ENCODE data around the gene PEF1.

The PEF1 gene

GRCh38 chr1:31653717-31654473, 9.2 kb upstream of the PEF1 start:
- DNase-seq, result no peak

GRCh38 chr1:31652891-31653499, 8.3 kb upstream of the PEF1 start:
- DNase-seq, result no peak

GRCh38 chr1:31651766-31652165, 7.1 kb upstream of the PEF1 start:
- no peak for DNase-seq

GRCh38 chr1:31651089-31651420, 6.4 kb upstream of the PEF1 start:
- no peak for DNase-seq

DNA sequence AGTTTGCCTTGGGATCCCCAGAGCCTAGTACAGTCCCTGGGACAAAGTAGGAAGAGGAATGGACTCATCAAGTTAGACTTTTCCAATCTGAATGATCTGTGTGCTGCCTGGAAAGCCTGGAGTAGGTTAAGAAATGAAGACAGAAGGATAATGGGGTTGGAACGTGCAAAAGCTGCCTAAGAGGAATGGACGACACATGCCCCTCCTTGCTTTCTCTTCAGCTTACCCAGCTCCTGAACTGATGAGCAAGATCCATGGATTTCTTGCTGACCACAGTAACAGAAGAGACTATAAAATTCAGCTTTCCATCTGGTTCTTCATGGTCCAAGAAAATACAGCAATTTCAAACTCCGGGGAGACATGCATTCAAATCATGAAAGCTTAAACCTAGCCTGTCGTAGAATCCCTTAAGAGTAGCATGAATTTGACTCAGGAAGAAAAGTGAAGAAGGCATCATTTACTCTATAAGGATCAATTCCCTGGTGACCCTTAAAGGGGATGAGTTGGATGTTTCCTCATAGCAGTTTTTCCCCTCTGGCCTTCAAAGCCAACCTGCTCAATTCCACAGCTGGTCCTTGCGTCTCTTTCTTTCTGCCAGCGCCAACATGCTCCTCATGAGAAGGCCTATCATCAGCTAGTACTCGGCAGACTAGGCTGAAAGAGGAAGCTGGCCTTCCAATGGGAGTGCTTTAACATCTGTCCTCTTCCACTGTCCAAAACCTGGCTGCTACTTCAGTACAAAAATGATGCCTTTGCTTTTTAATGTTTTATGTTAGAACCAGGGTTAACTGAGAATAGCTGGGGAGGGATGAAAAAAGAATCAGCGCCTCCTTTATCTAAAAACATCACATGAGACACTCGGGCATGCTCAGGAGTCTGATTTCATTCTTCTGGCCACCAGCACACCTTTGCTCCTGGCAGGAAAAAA, 5.7 kb upstream of the PEF1 start:
- no peak for DNase-seq

- no peak for DNase-seq
These were observed 4.1 kb upstream of the PEF1 start for GRCh38 chr1:31648641-31649357.

DNA sequence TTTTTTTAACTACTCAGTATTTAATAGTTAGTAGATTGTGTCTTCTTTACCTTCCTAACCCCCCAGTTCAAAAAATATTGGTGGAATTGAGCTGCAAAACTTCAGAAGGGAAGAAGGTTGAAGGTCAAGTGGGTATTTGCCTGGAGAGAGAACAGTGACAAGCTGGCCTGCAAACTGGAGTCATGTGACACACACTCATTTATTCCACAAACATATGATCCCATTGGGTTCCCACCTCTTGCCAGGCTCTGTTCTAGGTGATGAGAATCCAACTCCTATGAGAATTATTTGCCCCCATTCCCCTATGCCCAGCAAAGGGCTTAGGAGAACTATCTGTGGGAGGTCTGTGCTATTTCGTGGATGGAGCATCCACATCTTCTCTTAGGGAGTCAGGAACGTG, 3.5 kb upstream of the PEF1 start:
- DNase-seq, result no peak

- no peak for DNase-seq
These were observed 2.4 kb upstream of the PEF1 start for GRCh38 chr1:31647106-31647505.

DNA sequence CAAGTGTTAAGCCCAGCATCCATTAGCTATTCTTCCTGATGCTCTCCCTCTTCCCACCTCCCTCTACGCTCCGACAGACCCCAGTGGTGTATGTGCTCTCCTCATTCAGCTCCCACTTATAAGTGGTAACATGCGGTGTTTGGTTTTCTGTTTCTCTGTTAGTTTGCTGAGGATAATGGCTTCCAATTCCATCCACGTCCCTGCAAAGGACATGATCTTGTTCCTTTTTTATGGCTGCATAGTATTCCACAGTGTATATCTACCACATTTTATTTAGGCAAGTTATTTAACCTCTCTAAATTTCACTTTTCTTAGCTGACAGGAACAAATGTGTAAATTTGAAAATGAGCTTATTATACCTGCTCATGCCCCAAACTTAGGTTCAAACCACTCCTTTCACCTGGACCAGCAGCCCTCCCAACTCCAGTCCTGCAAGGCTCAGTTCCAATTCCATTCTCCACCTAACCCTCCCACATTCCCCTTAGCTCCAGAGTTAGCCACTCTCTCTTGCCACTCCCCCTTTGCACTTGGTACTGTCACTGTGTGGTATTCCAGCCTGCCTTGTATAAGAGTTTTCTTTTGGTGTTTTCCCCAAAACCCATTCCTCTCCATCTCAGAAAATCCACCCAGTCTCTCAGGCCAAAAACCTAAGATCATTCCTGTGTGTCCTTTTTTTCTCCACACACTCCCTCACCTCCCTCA, 1.7 kb upstream of the PEF1 start:
- no peak for DNase-seq

DNA sequence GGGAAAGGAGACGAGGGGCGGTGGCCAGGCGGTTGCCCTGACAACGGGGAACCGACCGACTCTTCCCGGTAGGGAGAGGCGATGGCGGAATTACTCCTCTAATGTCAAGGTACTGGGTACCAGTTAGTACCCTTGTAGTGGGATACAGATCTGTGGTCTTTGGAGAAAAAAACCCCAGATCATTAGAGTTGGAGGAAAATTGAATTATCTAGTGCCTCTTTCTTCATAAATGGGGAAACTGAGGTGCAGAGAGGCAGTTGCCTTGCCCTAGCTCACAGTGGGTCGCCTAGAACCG, 545 bp upstream of the PEF1 start:
- DNase-seq, result no peak

DNA sequence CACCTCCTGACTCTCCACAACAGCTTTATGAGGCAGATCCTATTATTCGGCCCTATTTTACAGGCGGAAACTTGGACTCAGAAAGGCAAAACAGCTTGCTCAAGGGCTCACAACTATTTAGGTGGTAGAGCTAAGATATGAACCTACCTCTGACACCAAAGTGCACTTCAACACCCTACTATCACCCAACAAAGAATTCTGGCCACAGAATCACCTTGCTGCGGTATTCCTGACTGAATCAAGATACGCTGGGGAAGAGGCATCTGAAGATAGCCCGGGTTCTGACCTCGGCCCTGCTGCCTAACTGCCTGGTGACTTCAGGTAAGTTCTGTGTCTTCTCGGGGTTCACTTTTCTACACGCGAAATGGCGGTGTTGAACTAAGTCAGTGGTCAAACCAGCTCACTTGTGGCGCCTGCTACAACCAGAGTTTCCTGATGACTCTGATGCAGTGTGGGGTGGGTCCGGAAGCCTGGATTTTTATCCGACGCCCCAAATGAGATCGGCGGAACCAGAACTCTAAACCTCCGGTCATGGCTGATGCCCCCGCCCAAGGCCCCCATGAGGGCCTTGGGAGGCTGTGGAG, 608 bp downstream of the PEF1 start:
- no peak for DNase-seq

GRCh38 chr1:31642897-31643296, 1.8 kb downstream of the PEF1 start:
- no peak for DNase-seq

DNA sequence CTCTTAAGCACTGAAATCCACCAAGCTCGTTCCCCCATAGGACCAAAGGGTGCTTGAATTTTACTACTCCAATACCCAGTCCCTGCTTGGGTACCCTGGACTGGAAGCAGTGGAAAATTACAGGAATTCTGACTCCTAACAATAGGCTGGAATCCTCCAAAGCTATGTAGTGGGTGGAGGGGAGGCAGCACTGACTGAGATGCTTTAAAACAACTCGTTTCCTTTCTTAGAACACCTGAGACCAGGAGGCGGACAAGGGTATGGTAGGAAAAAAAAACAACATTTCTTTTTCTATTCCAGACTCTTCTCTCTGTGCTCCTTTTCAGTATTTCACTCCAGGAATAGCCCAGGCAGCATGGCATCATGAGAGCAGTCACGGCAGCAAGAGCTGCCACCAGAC, 2.3 kb downstream of the PEF1 start:
- no peak for DNase-seq

GRCh38 chr1:31640964-31641363, 3.7 kb downstream of the PEF1 start:
- DNase-seq, result no peak

- no peak for DNase-seq
These were observed 4.5 kb downstream of the PEF1 start for GRCh38 chr1:31640179-31640578.

DNA sequence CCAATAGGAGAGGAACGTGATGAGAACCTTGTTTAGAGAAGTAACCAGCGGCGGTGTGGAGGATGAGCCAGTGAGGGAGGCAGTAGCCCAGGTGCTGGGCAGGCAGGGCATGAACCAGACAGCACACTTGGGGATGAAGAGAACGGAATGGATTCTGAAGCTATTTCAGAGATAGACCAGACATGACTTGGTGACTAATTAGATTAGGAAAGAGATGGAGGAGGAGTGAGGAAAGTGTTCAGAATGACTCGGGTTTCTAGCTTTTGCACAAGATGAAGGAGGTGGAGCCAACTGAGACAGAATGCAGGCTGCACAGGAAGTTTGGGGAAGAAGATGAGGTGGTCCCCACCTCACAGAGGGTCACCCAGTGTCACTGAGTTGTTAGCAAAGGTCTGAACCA, 5.1 kb downstream of the PEF1 start:
- no peak for DNase-seq

DNA sequence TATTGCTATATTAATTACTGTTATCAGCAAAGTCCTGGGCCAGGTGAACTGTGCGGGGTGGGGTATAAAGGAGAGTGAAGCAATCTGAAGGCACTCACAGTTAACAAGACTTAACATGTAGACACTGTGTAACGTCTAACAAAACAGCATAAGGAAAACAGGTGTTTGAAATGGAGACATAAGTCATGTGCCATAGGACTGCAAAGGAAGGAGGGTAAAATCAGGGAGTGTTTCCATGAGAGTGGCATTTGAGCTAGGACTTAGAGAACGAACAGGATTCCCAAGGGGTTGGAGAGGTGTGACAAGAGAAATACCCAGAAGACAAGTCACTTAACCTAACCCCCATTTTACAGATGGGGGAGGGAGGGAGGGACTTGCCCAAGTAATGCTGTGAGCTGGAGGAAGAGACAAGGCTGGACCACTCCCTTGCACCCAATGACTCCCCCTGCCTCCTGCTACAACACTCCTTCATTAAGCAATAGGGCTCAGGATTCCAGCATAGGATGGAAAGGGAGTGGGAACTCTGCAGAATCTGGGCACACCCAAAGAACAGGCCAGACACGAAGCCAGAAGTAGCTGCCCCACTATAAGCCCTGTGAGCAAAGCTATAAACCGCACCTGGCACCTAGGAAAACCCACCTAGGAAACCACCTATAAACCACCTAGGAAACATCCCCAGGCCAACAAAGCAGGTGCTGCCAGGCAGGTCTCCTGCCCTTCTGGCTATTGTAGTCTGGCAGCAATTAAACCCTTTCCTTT, 6.6 kb downstream of the PEF1 start:
- no peak for DNase-seq

- DNase-seq, result no peak
These were observed 11.6 kb downstream of the PEF1 start for GRCh38 chr1:31633117-31633516.

- DNase-seq, result no peak
These were observed 12.0 kb downstream of the PEF1 start for GRCh38 chr1:31632649-31633048.

GRCh38 chr1:31628931-31629556, 15.6 kb downstream of the PEF1 start:
- no peak for DNase-seq

Measured in C1 segment of cervical spinal cord (tissue), 14 donors.